ENCODE measurements around the gene CTDSP2. TPM values are rescaled to one million over a fixed set of nuclear protein-coding genes. Genes with fewer than 3 reads are reported as not detected.

CTDSP2 gene
- 100 to 1,000 TPM; 131 to 200 TPM for total RNA-seq

- Histone ChIP-seq H3K27me3 (no peaks in the 10 kb centered on the region), H3K36me3 (no peaks in the 10 kb centered on the region), H3K4me1 (peaks cover 16% of the 10 kb centered on the region), H3K27ac (peak within 1 kb of the TSS; percentile 96), H3K4me3 (peak within 1 kb of the TSS; percentile 93), H3K9ac (ENCODE audit: low read depth in 2 of 2, low read length in 2 of 2) (peak within 1 kb of the TSS; percentile 98 to 99), H3K9me3 (no peaks in the 10 kb centered on the region)
- peak; percentile 100 for DNase-seq
- intact Hi-C loops (cut with DNase I): loop anchor here (5.0 kb wide), 1 partner anchor 324 kb away; the partner anchor contains the start of genes DDIT3 and MBD6
- TF ChIP-seq CTCF (IDR thresholded peaks at IDR 0.05): no peak
Observed at GRCh38 chr12:57846577-57847319, at the start of gene CTDSP2. TSS of gene CTDSP2 (minus strand) at chr12:57846729. CDS start at chr12:57846435, 294 bp downstream.

- Histone ChIP-seq H3K9me3 (no peaks in the 10 kb centered on the region), H3K36me3 (no peaks in the 10 kb centered on the region), H3K27ac (peak overlapping the region; percentile 92), H3K27me3 (no peaks in the 10 kb centered on the region), H3K4me3 (peak overlapping the region; percentile 63), H3K4me1 (peaks cover 41% of the 10 kb centered on the region), H3K9ac (ENCODE audit: low read depth in 2 of 2, low read length in 2 of 2) (peak overlapping the region; percentile 71 to 82)
- intact Hi-C loops (cut with DNase I): no loop called here
- peak; percentile 31 for DNase-seq
- no peak for TF ChIP-seq CTCF (IDR thresholded peaks at IDR 0.05)
Observed at GRCh38 chr12:57896115-57896433, 49.5 kb upstream of the CTDSP2 start.

- no peaks in the 10 kb centered on the region for H3K36me3 ChIP-seq
- no peaks in the 10 kb centered on the region for H3K9me3 ChIP-seq
- H3K4me1 ChIP-seq: peaks cover 41% of the 10 kb centered on the region
- intact Hi-C loops (cut with DNase I): no loop called here
- no peaks in the 10 kb centered on the region for H3K27me3 ChIP-seq
- H3K27ac ChIP-seq: peak overlapping the region; percentile 92
- H3K9ac ChIP-seq (ENCODE audit: low read depth in 2 of 2, low read length in 2 of 2): peak overlapping the region; percentile 71 to 82
- H3K4me3 ChIP-seq: no peak overlapping the region
- no peak for DNase-seq
- TF ChIP-seq CTCF (IDR thresholded peaks at IDR 0.05): no peak
Observed at GRCh38 chr12:57895389-57896114, 49.0 kb upstream of the CTDSP2 start.

GRCh38 chr12:57894399-57895292 lies 48.1 kb upstream of the CTDSP2 start:
- Histone ChIP-seq H3K9me3 (no peaks in the 10 kb centered on the region), H3K4me1 (peaks cover 41% of the 10 kb centered on the region), H3K4me3 (no peak overlapping the region), H3K27ac (peak overlapping the region; percentile 92), H3K27me3 (no peaks in the 10 kb centered on the region), H3K9ac (ENCODE audit: low read depth in 2 of 2, low read length in 2 of 2) (peak overlapping the region in 1 of 2 donors; percentile 82), H3K36me3 (no peaks in the 10 kb centered on the region)
- DNase-seq: peak; percentile 32
- intact Hi-C loops (cut with DNase I): no loop called here
- TF ChIP-seq CTCF (IDR thresholded peaks at IDR 0.05): no peak

Data from colonic mucosa (tissue), 4 donors.